DLD1 (cell line): ENCODE data around the gene TRIM77.
"Not testable (repeated sequence)": the region's sequence is repeated elsewhere in the genome, so short reads cannot be mapped to it uniquely, and the experiment has no call there.

Source experiments
- in situ Hi-C: cut with HindIII; loops from 2 replicates; pipeline ENCODE4 v1.10.0; 2017; ENCODE audit warnings: low sequenced_read_pairs

The TRIM77 gene, protein sequence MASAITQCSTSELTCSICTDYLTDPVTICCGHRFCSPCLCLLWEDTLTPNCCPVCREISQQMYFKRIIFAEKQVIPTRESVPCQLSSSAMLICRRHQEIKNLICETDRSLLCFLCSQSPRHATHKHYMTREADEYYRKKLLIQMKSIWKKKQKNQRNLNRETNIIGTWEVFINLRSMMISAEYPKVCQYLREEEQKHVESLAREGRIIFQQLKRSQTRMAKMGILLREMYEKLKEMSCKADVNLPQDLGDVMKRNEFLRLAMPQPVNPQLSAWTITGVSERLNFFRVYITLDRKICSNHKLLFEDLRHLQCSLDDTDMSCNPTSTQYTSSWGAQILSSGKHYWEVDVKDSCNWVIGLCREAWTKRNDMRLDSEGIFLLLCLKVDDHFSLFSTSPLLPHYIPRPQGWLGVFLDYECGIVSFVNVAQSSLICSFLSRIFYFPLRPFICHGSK

DNA sequence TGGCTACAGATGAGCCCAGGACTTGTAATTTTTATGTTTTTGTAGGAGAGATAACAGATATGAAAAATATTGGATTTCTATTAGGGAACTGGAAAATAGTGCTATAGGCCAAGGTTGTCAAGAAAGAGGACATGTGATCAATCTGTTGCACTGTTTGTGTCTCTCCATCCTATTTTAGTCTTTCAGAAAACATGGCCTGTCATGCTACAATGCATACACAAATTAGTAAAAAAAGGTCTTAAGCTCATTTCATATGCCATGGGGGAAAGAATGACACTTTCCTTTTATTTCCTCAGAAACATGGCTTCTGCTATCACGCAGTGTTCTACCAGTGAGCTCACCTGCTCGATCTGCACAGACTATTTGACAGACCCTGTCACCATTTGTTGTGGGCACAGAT is at the start of gene TRIM77:
Gene TRIM77 (plus strand): TSS at position 301 of the 400 bp plus-strand sequence. CDS start 0 bp downstream, at position 301.
- in situ Hi-C loops, result not testable (repeated sequence)

DNA sequence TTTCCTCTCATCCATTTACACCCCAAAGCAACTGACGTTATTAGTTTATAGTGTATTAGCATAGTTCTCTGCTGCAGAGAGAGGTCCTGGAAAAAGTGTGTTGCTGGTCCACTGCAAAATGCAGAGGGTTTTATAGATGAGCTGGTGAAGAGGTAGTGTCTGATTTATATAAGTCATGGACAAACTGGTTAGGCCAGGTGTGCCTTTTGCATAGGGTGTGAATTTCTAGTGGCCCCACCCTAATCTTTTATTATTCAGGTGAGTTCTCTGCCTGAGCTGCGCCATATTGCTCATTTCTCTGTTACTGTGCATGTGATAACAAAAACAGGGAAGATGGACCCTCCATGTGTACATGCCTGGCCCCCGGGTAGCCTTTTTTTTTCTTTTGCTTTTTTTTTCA is 43.1 kb upstream of the TRIM77 start:
- in situ Hi-C loops, result no loop called here

DNA sequence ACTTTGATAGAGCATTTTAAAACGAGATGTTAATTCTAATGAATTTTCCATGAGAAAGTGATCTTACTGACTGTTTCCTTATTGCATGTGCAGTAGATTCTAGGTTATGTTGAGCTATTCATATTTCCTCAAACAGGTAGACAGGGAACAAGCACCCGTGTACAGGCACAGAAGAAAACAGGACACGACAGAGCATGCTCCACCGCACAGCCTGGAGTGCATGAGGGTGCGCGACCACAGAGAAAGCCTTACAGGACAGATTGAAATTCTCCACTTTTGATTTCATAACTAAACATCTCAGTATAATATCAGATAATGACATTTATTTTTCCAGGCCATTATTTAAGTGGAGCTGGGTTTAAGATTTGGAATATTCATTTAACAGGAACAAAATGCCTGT is 41.9 kb upstream of the TRIM77 start:
- in situ Hi-C loops, result not testable (repeated sequence)

DNA sequence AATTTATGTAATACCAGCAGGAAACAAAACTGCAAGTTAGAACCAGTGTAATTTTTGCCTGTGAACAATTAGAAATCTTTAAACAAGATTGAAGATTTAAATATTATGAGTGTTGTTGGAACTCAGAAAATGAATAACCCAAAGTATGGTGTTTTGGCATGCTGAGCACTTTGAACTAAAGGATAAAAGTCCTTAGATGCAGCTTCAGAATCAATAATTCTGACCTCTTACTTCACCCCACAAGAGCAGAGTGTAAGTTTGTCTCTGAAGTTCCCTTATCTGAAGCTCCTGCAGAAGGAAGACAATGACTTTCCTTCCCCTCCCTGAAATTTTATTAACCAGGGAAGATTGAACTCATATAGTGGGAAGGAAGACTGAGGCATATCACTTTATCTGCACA is 40.5 kb upstream of the TRIM77 start:
- in situ Hi-C loops, result not testable (repeated sequence)

DNA sequence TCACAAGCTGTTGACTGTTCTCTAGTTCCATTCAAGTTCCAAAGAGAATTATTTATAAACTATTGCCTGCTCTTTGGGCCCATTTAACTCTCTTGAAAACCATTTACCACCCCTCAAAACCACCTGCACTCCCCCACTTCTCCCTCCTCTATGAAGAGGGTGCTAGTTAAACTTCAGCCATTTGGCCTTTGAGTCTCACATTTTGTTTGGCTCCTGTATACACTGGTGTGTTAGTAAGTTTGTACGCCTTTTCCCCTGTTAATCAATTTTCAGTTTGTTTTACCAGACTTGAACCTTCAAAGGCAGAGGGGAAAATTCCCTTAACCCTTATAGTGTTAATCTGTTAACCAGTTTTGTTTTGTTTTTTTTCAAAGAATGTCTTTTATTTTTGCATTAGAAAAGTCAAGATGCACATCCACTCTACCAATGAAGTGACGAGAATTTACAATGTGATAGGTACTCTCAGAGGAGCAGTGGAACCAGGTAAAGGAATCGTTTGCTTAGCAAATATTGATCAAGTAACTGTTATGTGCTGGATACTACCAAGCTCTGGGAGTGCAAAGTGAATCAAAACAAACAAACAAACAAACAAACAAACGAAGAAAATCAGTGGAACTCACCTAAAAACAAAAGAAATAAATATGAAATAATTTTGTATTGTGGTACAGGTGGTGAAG is 40.0 kb upstream of the TRIM77 start:
- in situ Hi-C loops, result not testable (repeated sequence)

DNA sequence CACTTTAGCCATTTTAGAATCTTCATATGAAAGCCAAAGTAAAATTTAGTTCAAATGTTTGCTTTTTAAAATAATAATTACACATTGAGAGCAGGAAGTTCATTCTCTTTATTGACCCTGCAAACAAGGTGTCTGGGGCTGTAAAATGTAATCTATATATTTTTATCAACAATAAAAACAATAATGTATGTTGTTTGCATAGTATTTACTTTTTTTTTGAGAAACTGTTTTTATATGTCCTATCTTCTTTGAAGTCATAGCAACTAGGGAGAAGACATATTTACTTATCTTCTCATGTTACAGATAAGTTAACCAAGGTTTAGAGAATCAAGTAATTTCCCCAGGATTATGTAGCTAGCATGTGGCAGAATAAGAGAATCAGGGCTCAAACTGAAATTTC is 37.6 kb upstream of the TRIM77 start:
- in situ Hi-C loops, result not testable (repeated sequence)

DNA sequence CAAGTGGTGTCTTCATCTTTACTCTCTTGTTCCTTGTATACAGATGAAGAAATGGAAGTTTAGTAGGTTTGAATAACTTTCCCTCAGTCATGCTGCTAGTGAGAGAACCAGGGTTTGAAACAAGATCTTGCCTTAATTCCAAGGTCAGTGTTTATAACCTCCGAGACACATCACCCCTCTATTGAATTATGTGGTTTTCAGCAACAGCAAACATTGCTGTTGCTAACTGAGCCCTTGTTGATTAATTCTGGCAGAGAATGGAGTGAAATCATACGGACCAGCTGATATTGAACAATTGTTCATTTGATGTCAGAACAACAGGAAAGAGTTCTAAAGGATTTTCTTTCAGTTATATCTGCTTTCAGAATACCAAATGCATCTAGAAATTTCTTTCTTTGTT is 36.7 kb upstream of the TRIM77 start:
- in situ Hi-C loops, result not testable (repeated sequence)

DNA sequence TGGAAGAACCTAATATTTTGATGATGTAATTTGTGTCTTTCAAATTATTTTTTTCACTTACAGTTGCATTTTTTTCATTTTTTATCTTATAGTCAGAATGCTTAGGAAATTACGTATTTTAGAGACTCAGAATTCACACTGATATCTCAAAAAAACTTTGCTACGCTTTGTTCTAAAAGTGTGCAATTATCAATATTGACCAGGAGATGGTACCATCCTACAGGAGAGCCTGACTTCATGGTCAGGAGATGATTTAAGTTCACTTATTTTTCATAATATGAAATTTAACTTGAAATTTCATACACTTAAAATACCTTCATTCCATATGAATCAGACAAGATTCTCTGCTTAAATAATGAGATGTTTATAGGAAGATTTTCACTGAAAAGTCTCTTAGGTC is 34.7 kb upstream of the TRIM77 start:
- in situ Hi-C loops, result not testable (repeated sequence)

DNA sequence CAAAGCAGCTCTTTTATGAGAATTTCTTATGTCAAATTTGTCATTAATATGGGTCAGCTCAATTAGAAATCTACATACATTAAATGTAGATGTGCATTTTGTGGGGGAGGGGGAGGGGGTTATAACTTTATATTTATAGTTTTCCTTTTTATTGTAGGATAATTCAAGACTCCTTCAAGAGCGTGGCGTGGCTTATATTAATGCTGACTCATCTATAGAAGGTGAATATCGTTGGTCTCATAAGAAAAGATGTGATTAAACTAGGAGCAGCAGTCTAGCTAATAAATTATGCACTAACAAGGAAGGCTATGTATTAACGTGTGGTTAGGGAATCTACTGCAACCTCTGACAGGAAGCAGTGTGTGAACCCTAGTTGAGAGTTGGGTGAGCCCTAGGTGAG is 34.2 kb upstream of the TRIM77 start:
- in situ Hi-C loops, result not testable (repeated sequence)

DNA sequence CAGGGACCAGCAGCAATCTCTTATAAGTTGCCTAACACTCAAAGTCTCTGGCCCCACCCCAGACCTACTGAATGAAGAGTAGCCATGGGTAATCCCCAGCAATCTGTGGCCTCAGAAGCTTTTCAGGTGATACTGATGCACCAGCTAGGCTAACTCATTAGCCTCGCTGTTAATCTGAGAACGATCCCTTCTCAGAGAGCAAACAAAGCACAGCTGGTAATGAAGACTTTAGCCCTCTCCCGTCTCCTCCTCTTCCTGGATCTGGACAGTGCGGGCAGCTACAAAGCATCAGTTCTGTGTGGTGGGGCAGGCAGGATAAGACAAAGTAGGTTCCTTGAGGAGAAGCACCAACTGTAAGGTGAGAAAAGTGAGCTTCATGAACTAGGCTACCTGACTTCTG is 3.0 kb upstream of the TRIM77 start:
- in situ Hi-C loops, result not testable (repeated sequence)

DNA sequence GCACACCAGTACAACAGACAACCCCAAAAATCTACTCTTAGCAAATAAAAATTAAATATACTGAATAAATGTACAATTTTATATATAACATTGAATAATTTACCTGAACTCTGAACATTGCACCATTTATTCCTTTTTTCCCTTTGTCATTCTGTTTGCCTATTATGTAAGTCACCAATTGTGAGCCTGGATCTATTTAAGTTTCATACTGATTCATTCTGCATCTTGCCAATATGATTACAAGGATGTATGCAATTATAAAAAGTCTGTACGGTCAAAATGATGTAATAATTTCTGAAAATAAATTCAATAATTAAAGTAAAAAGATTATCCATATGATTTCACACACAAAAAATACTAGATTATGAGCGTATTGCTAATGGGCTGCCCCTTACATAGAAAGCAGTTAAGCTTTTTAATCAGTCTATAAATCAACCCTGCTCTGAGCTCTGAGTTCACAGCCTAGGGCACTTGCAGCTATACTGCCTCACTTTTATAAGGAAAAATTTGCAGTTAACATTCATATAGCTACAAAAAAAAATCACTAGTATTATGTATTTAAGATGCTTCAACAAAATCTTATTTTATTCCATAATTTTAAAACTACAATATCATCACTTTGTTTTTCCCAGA is 14.9 kb downstream of the TRIM77 start:
- in situ Hi-C loops, result not testable (repeated sequence)

DNA sequence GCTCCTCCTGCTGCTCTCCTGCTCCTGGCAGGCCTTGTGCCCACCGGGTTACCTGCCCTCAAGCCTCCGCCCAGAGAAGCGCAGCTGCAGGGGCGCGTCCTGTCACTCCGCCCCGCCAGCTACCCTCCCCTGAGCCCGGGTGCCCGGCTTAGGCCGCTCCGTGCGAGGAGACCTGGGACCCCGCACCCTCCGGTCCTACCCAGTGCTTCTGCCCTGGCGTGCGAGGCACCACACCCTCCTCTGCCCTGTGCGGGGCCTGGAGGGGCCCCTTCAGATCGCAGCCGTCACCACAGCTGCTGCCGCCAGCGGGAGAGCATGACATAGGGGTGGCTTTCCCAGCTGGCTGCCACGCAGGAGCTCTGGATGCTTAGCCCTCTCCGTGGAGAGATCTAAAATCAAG is 20.1 kb downstream of the TRIM77 start:
- in situ Hi-C loops, result not testable (repeated sequence)

DNA sequence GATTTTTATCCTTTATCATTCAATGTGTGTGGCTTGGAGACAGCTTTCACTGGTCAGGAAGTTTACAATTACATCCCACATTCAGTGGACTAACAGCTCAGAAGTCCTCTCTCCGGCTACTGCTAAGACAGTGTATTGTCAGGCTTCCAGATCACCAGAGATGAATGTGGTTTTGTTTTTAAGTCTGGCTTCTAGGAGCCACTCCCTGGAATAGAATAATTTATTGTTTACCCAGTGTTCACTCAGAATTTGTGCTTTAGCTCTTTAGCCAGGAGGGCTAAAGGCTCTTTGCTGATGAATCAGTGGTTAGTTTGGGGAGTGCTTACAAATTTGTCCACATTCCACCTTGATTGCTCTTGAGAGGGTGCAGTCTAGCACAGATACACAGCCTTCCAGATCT is 26.5 kb downstream of the TRIM77 start:
- in situ Hi-C loops, result no loop called here

DNA sequence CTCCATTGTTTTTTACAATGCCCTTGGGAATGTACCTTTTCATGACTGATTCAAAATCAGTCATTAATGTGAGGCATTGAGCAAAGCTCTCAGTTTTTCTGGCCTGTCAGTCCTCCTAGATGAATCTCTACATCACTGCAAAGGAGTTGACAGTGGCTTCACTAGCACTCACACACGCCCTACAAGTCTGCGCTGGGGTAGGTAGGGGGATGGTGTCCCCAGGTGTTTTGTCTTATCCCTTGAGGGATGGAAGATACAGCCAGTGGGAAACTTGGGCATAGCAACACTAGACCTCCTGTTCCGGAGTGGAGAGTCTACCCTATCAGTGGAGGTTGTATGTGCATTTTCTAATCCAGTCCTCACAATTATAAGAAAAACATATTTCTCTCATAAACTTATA is 27.0 kb downstream of the TRIM77 start:
- in situ Hi-C loops, result no loop called here

DNA sequence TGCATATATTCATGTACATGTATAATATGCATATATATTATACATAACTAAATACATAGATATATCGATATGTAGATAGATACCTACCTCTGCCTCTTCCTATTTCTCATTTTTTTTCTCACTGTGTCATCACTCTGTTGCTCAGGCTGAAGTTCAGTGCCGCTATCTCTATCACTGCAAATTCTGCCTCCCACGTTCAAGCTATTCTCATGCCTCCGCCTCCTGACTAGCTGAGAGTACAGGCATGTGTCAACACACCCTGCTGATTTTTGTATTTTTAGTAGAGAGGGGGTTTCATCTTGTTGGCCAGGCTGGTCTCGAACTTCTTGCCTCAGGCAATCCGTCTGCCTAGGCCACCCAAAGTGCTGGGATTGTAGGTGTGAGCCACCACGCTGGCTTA is 31.3 kb downstream of the TRIM77 start:
- in situ Hi-C loops, result not testable (repeated sequence)

DNA sequence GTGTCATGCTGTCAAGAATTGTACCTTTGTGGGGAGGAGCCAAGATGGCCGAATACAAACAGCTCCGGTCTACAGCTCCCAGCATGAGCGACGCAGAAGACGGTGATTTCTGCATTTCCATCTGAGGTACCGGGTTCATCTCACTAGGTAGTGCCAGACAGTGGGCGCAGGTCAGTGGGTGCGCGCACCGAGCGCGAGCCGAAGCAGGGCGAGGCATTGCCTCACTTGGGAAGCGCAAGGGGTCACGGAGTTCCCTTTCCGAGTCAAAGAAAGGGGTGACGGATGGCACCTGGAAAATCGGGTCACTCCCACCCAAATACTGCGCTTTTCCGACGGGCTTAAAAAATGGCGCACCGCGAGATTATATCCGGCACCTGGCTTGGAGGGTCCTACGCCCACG is 34.1 kb downstream of the TRIM77 start:
- in situ Hi-C loops, result not testable (repeated sequence)

DNA sequence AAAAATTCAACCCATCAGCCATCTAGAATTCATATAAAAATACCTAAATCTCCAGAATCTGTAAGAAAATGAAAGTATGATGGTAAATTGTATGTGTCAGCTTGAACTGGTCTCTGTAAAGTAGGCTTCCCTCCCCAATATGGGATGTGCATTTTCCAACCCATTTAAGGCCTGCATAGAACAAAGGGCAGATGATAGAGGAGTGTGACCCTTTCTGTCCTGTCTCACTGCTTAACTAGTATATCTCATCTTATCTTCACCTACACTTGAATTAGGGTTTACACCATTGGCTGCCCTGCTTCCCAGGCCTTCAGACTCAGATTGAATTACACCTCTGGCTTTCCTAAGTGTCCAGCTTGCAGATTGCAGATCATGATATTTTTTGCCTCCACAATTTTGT is 40.7 kb downstream of the TRIM77 start:
- in situ Hi-C loops, result not testable (repeated sequence)
